Ovary (tissue), 3 donors: ENCODE data around the gene SMCHD1.

ENCODE experiments used
- EP300 ChIP-seq: sonication (generic); formaldehyde crosslinking; IDR thresholded peaks from one replicate; pipeline ENCODE4 v1.6.1; 2017; ENCODE audit warnings: antibody characterized with exemption
- POLR2A ChIP-seq: fragments of 450-650 bp; IDR thresholded peaks from one replicate; pipeline ENCODE4 v1.6.1; 2017; ENCODE audit warnings: antibody characterized with exemption, mild to moderate bottlenecking, moderate library complexity
- TF ChIP-seq, protein P1 (sequence below), 3 donors: fragments of 450-650 bp in 2 of 3; fragments of 200-600 bp in 1 of 3; IDR thresholded peaks; one replicate each; pipeline versions ENCODE4 v1.5.1 to v1.8.0; 2016 to 2022; ENCODE audit warnings: antibody characterized with exemption in 3 of 3, mild to moderate bottlenecking in 1 of 3
- donor health status: DM: no; HTN: no; CAD: no.

DNA sequence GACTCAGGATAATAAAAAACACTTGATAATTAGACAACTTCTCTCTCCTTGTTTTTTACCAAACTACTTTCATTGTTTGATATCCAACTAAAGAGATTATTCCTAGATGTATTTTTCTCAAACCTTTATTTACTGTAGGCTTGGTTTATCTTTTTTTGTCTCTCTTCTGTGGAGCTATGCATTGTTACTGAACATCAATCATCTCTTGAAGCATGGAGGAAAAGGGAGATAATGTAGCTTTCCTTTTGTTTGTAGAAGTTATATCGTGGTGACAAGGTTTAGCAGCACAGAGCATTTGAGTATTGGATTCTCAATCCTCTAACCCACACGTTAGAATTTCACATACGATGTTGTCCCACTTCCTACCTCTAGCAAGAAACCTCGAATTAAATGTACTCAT lies 41.7 kb downstream of the SMCHD1 start:
- TF ChIP-seq, protein P1, sequence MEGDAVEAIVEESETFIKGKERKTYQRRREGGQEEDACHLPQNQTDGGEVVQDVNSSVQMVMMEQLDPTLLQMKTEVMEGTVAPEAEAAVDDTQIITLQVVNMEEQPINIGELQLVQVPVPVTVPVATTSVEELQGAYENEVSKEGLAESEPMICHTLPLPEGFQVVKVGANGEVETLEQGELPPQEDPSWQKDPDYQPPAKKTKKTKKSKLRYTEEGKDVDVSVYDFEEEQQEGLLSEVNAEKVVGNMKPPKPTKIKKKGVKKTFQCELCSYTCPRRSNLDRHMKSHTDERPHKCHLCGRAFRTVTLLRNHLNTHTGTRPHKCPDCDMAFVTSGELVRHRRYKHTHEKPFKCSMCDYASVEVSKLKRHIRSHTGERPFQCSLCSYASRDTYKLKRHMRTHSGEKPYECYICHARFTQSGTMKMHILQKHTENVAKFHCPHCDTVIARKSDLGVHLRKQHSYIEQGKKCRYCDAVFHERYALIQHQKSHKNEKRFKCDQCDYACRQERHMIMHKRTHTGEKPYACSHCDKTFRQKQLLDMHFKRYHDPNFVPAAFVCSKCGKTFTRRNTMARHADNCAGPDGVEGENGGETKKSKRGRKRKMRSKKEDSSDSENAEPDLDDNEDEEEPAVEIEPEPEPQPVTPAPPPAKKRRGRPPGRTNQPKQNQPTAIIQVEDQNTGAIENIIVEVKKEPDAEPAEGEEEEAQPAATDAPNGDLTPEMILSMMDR (IDR thresholded peaks at IDR 0.05), result no peak
- TF ChIP-seq EP300 (no peak), POLR2A (no peak)
